Gastroesophageal sphincter (tissue), 3 donors: ENCODE data around the gene SHQ1.

Experiments
- CTCF ChIP-seq, 4 experiments: fragments of 200-600 bp in 2 of 4; fragments of 450-650 bp in 2 of 4; sonication (generic) in 1 of 4; IDR thresholded peaks; one replicate each; pipeline ENCODE4 v1.5.1; 2017 to 2019; ENCODE audit warnings: antibody characterized with exemption in 4 of 4, mild to moderate bottlenecking in 2 of 4, moderate library complexity in 2 of 4
- EP300 ChIP-seq: sonication (generic); formaldehyde crosslinking; IDR thresholded peaks from one replicate; pipeline ENCODE4 v1.6.1; 2017; ENCODE audit warnings: antibody characterized with exemption, mild to moderate bottlenecking
- POLR2A ChIP-seq, 2 donors: fragments of 450-650 bp; IDR thresholded peaks; one replicate each; pipeline ENCODE4 v1.6.1; 2017; ENCODE audit warnings: antibody characterized with exemption in 2 of 2, mild to moderate bottlenecking in 2 of 2, moderate library complexity in 1 of 2
- POLR2AphosphoS5 ChIP-seq: sonication (generic); formaldehyde crosslinking; IDR thresholded peaks from one replicate; pipeline ENCODE4 v1.6.1; 2017; ENCODE audit warnings: antibody characterized with exemption

- TF ChIP-seq POLR2A (IDR thresholded peaks at IDR 0.05) (no peak), POLR2AphosphoS5 (no peak), CTCF (IDR thresholded peaks at IDR 0.05) (no peak), EP300 (no peak)
Measured at GRCh38 chr3:72700106-72700505, 148.1 kb downstream of the SHQ1 start.
